ENCODE results near the gene ATP2C2. TPM values are rescaled to one million over a fixed set of nuclear protein-coding genes. Genes with fewer than 3 reads are reported as not detected.

The ATP2C2 gene
- total and polyA plus RNA-seq, 2 of the 8 experiments (the other 6 are each of a cell fraction or from before 2014, with no cell fraction given) = 1.2 to 2.8 TPM

DNA sequence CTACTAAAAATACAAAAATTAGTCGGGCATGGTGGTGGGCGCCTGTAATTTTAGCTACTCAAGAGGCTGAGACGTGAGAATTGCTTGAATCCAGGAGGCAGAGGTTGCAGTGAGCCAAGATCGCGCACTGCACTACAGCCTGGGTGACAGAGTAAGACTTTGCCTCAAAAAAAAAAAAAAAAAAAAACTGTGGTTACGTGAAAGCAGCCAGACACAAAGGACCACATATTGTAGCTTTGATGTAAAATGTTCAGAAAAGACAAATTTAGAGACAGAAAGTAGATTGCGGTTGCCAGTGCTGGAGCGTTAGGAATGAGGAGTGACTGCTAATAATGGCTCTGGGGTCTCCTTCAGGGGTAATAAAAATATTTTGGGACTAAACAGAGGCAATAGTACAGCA lies 140.2 kb downstream of the ATP2C2 start (continued):
- TF ChIP-seq TAF1 (IDR thresholded peaks at IDR 0.05; ENCODE audit: low read depth, low read length) (no peak), RAD21 (IDR thresholded peaks at IDR 0.05 in 1 of 2, conservative IDR thresholded peaks at IDR 0.05 in 1 of 2; ENCODE audit: low read depth in 2 of 2, low read length in 2 of 2) (no peak), CBX5 (IDR thresholded peaks at IDR 0.05; ENCODE audit: low read depth, low read length) (no peak), NRF1 (IDR thresholded peaks at IDR 0.05; ENCODE audit: low read depth, low read length) (no peak), TCF12 (IDR thresholded peaks at IDR 0.05; ENCODE audit: low read depth, low read length) (no peak)

All from H1 (cell line).